ENCODE results near the gene B3GALT4.
A peak's percentile ranks its signal among the peaks of the same experiment; 100 is the strongest.
"Not testable (repeated sequence)": the region's sequence is repeated elsewhere in the genome, so short reads cannot be mapped to it uniquely, and the experiment has no call there.

Gene B3GALT4

GRCh38 chr6:33278392-33278741 is 1.4 kb downstream of the B3GALT4 start:
- DNase-seq (ENCODE audit: low read depth): no peak
- no peak for TF ChIP-seq CTCF (conservative IDR thresholded peaks at IDR 0.05; ENCODE audit: low read depth, low read length)
- no peak overlapping the region for H3K4me3 ChIP-seq (ENCODE audit: low read length)

DNA sequence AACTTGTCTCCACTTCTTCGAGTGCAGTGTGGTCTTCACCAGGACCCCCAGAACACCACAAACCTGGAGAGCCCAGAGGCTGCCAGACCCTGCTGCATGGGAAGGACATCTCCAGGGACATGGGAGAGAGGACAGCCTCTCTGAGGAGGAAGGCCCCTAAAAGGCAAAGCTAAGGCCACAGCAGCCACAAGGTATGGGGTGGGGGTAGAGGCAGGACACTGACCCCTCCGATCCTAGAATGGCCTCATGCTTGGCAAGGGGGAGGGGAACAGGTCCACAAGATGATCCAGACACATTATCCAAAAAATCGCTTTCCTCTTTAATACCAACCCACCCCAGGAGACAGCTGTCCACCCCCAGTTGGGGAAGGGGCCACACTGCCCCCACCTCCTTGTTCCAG is 1.9 kb downstream of the B3GALT4 start:
- no peak for DNase-seq (ENCODE audit: low read depth)
- H3K4me3 ChIP-seq (ENCODE audit: low read length): no peak overlapping the region
- TF ChIP-seq CTCF (conservative IDR thresholded peaks at IDR 0.05; ENCODE audit: low read depth, low read length): no peak

DNA sequence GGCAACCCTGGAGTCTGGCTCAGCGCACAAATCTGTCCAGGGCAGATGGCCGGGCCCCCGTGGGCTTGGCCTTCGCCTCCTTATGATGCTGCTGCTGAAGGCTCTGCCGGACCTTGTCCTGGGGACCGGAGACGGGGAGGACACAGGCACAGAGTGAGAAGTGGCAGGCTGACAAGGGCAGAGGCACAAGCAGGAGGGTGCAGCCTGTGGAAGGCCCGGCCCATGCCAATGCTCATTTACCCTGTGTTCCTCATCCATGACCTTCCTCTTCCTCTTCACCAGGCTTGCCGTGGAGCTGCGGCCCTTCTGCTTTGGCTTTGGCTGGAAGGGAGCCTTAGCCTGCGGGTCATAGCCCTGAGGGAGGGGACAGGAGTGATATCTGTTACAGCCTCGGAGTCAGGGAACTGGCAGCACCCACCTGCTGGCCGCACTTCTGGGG is 2.4 kb downstream of the B3GALT4 start:
- no peak for DNase-seq (ENCODE audit: low read depth)
- no peak for TF ChIP-seq CTCF (conservative IDR thresholded peaks at IDR 0.05; ENCODE audit: low read depth, low read length)
- H3K4me3 ChIP-seq (ENCODE audit: low read length): no peak overlapping the region

DNA sequence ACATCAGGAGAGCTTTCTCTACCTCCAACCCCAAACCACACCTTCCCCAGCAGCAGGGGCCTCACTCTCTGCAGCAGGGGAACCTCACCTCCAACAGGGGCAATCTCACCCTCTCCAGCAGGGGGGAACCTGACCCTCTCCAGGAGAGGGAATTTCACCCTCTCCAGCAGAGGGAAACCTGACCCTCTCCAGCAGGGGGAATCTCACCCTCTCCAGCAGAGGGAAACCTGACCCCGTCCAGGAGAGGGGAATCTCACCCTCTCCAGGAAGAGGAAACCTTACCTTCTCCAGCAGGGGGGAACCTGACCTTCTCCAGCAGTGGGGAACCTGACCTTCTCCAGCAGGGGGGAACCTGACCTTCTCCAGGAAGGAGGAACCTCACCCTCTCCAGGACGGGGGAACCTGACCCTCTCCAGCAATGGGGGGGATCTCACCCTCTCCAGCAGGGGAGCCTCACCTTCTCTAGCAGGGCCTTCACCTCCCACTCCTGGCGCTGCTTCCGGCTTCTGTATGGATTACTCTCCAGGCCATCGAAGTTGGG is 3.1 kb downstream of the B3GALT4 start:
- TF ChIP-seq CTCF (conservative IDR thresholded peaks at IDR 0.05; ENCODE audit: low read depth, low read length): peak; percentile 85
- DNase-seq (ENCODE audit: low read depth): no peak
- H3K4me3 ChIP-seq (ENCODE audit: low read length): no peak overlapping the region

- no peak for DNase-seq (ENCODE audit: low read depth)
- no peak overlapping the region for H3K4me3 ChIP-seq (ENCODE audit: low read length)
- TF ChIP-seq CTCF (conservative IDR thresholded peaks at IDR 0.05; ENCODE audit: low read depth, low read length): no peak
Measured at GRCh38 chr6:33280539-33280938, 3.6 kb downstream of the B3GALT4 start.

DNA sequence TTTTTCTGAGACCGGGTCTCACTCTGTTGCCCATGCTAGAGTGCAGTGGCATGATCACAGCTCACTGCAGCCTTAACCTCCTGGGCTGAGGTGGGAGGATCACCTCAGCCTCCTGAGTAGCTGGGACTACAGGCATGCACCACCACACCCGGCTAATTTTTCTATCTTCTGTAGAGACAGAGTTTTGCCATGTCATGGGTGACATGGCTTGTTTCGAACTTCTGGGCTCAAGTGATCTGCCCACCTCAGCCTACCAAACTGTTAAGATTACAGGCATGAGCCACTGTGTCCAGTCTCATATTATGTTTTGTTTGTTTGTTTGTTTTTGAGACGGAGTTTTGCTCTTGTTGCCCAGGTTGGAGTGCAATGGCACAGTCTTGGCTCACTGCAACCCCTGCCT is 8.3 kb downstream of the B3GALT4 start:
- not testable (repeated sequence) for DNase-seq (ENCODE audit: low read depth); H3K4me3 ChIP-seq (ENCODE audit: low read length)

DNA sequence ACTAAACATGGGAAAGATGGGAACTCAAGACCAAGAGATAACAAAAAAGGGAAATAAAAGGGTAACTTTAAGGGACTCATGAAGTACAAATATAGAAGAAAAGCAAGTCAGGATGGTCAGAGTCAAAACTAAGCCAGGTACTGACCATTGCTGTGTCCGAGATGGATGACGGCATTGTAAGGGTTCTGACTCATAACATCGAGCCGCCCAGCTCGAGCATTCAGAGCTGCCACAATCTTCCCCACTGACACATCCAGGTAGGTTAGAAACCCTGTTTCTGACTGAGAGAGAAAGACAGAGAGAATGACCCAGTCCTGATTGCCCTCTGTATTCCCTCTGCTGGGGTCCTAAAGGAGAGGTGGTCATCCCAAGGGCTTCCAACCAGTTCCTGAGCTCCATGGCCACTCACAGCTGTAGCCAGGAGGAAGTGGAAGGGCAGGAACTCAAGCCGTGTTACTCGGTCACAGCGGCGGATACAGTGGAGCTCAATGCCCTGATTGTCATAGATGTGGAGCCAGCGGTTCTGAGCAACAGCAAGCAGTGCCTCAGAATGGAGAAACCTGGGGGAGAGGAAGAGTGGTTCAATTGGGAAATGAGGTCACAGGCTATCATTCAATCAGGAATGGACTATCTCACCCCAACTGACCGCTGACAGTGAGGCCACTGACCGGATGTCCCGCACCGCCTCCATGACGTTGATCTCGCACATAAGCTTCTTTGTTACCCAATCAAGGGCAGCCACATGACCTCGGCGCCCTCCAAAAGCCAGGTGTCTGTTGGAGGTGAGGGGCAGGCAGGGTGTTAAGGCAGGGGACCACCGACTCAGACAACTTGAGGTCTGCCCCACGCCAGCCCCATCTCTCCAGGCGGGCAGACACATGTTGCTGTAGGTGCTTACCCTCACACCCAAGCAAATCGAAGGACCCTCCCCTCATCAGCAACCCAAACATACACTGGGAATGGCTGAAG is 10.3 kb downstream of the B3GALT4 start:
- H3K4me3 ChIP-seq (ENCODE audit: low read length): no peak overlapping the region
- no peak for TF ChIP-seq CTCF (conservative IDR thresholded peaks at IDR 0.05; ENCODE audit: low read depth, low read length)
- no peak for DNase-seq (ENCODE audit: low read depth)
